ENCODE results near the gene DOCK1. TPM values are rescaled to one million over a fixed set of nuclear protein-coding genes. Genes with fewer than 3 reads are reported as not detected.

Gene DOCK1
- total and polyA plus RNA-seq, 3 donors from 2014 or later: 19.0 to 46.2 (median 32.0) TPM

GRCh38 chr10:127132451-127132850 lies 227.2 kb downstream of the DOCK1 start:
- WGBS, 2 donors: 93 to 94% methylated on average over 7 of the region's 7 CpGs
- no peak for DNase-seq
- TF ChIP-seq, protein P1, sequence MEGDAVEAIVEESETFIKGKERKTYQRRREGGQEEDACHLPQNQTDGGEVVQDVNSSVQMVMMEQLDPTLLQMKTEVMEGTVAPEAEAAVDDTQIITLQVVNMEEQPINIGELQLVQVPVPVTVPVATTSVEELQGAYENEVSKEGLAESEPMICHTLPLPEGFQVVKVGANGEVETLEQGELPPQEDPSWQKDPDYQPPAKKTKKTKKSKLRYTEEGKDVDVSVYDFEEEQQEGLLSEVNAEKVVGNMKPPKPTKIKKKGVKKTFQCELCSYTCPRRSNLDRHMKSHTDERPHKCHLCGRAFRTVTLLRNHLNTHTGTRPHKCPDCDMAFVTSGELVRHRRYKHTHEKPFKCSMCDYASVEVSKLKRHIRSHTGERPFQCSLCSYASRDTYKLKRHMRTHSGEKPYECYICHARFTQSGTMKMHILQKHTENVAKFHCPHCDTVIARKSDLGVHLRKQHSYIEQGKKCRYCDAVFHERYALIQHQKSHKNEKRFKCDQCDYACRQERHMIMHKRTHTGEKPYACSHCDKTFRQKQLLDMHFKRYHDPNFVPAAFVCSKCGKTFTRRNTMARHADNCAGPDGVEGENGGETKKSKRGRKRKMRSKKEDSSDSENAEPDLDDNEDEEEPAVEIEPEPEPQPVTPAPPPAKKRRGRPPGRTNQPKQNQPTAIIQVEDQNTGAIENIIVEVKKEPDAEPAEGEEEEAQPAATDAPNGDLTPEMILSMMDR (IDR thresholded peaks at IDR 0.05): no peak
- no peak for TF ChIP-seq POLR2A (IDR thresholded peaks at IDR 0.05)
- Histone ChIP-seq H3K27me3 (no peaks in the 10 kb centered on the region), H3K36me3 (ENCODE audit: low read depth, missing control alignments) (no peaks in the 10 kb centered on the region), H3K4me1 (no peaks in the 10 kb centered on the region), H3K9me3 (no peaks in the 10 kb centered on the region), H3K4me3 (no peak overlapping the region), H3K27ac (no peak overlapping the region)
- intact Hi-C loops (cut with DNase I; ENCODE audit: low total_unique reads): no loop called here

DNA sequence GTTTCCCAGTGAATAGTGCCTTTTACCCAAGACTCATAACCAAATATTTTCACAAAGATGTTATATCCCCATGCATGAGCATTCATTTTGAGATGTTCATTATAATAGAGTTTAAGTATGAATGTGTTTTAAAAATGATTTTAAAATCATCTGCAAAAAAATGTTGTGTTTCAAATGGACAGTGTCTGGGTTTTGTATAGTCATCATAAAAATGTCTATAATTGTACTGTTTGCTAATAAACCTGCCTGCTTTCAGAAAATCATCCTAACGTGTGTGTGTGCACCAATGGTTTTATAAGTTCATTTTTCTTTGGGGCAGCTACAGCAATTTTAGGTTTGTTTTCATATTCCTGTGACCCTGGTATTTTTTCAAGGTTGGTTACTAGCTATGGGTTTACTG lies 228.0 kb downstream of the DOCK1 start:
- no peak for DNase-seq
- intact Hi-C loops (cut with DNase I; ENCODE audit: low total_unique reads): no loop called here
- H3K27ac ChIP-seq: no peak overlapping the region
- no peaks in the 10 kb centered on the region for H3K9me3 ChIP-seq
- TF ChIP-seq, protein P1 (IDR thresholded peaks at IDR 0.05): no peak
- no peak for TF ChIP-seq POLR2A (IDR thresholded peaks at IDR 0.05)
- no peak overlapping the region for H3K4me3 ChIP-seq
- H3K4me1 ChIP-seq: no peaks in the 10 kb centered on the region
- 89 to 100% methylated on average over 1 of the region's 1 CpG for WGBS, 2 donors
- no peaks in the 10 kb centered on the region for H3K36me3 ChIP-seq (ENCODE audit: low read depth, missing control alignments)
- H3K27me3 ChIP-seq: no peaks in the 10 kb centered on the region

GRCh38 chr10:127133672-127134500 lies 228.7 kb downstream of the DOCK1 start:
- Histone ChIP-seq H3K4me1 (no peaks in the 10 kb centered on the region), H3K27ac (no peak overlapping the region), H3K9me3 (no peaks in the 10 kb centered on the region), H3K36me3 (ENCODE audit: low read depth, missing control alignments) (no peaks in the 10 kb centered on the region), H3K4me3 (no peak overlapping the region), H3K27me3 (no peaks in the 10 kb centered on the region)
- 83 to 88% methylated on average over 2 of the region's 2 CpGs for WGBS, 2 donors
- intact Hi-C loops (cut with DNase I; ENCODE audit: low total_unique reads): no loop called here
- DNase-seq: no peak
- TF ChIP-seq POLR2A (IDR thresholded peaks at IDR 0.05): no peak
- TF ChIP-seq, protein P1 (IDR thresholded peaks at IDR 0.05): no peak

DNA sequence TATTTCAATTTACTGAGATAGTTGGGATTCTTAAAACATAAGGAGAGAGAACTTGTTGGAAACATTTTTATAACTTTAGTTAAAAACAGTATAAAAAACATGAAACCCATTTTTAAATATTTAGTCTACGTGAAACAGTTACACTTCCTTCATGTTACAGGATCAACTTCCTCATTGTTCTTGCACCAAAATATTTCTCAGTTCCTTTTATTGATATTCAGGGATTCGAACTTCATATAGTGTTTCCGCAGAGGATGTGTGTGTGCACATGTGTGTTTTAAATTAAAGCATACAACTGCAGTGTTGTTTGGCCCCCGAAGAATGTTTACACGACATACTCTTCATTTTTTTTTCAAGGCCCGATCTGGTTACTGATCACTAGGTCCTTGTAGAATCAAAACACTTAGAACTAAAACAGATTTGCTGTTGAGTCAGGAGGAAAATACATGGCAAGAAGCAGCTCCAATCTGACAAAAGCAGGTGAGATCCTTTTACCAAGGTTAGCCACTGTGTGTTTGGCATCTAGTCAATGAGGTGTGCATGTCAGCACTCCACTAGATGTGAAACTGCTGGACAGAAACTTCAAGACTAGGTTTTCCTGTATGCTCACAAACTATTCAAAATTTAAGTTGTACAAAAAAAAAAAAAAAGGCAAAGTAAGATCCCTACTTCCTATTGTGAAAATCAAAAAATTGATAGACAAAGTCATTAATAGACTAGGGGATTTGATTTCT lies 230.8 kb downstream of the DOCK1 start:
- Histone ChIP-seq H3K36me3 (ENCODE audit: low read depth, missing control alignments) (no peaks in the 10 kb centered on the region), H3K4me1 (no peaks in the 10 kb centered on the region), H3K27ac (no peak overlapping the region), H3K9me3 (no peaks in the 10 kb centered on the region), H3K4me3 (no peak overlapping the region), H3K27me3 (no peaks in the 10 kb centered on the region)
- TF ChIP-seq, protein P1 (IDR thresholded peaks at IDR 0.05): no peak
- no peak for TF ChIP-seq POLR2A (IDR thresholded peaks at IDR 0.05)
- intact Hi-C loops (cut with DNase I; ENCODE audit: low total_unique reads): no loop called here
- no peak for DNase-seq
- 90 to 91% methylated on average over 6 of the region's 6 CpGs for WGBS, 2 donors
